PFSK-1 (cell line): ENCODE results near the gene TBCA.

Experiments used
- FOXP2 ChIP-seq: optimal IDR thresholded peaks from 2 replicates; pipeline ENCODE3; 2011; ENCODE audit warnings: borderline replicate concordance, control low read depth, inconsistent platforms; ENCODE audit not compliant: insufficient read depth; ENCODE audit errors: extremely low read length, extremely low read depth
- POLR2AphosphoS5 ChIP-seq: IDR thresholded peaks from 2 replicates; pipeline ENCODE4 v1.6.1; 2012; ENCODE audit warnings: low read depth, mild to moderate bottlenecking, control low read depth, low read length, moderate library complexity
- REST ChIP-seq, 2 experiments: IDR thresholded peaks; 2 replicates each; pipeline versions ENCODE4 v1.6.1 to v1.8.0; 2011 to 2012; ENCODE audit warnings: low read depth in 2 of 2, low read length in 2 of 2, control low read depth in 1 of 2, inconsistent platforms in 1 of 2, mild to moderate bottlenecking in 1 of 2, moderate library complexity in 1 of 2; ENCODE audit not compliant: insufficient read depth in 1 of 2
- SIN3A ChIP-seq: IDR thresholded peaks from 2 replicates; pipeline ENCODE4 v1.6.1; 2012; ENCODE audit warnings: mild to moderate bottlenecking, low read length, moderate library complexity, borderline replicate concordance; ENCODE audit not compliant: insufficient read depth
- TAF1 ChIP-seq: IDR thresholded peaks from 2 replicates; pipeline ENCODE4 v1.6.1; 2012; ENCODE audit warnings: low read length, control low read depth, borderline replicate concordance; ENCODE audit not compliant: insufficient read depth

- no peak for TF ChIP-seq POLR2AphosphoS5
- no peak for TF ChIP-seq TAF1
- TF ChIP-seq REST (IDR thresholded peaks at IDR 0.05; ENCODE audit: insufficient read depth in 1 of 2, low read depth in 2 of 2, low read length in 2 of 2) = no peak
- no peak for TF ChIP-seq FOXP2
- TF ChIP-seq SIN3A = no peak
Observed at GRCh38 chr5:77778881-77779438, 2.8 kb upstream of the TBCA start.
